Fibroblast of lung (primary cell): ENCODE results near the gene PVR.

ENCODE experiments used
- EZH2 ChIP-seq: IDR thresholded peaks from 2 replicates; pipeline ENCODE4 v1.5.1; 2012; ENCODE audit warnings: low read length, control low read depth, mild to moderate bottlenecking; ENCODE audit errors: missing control alignments
- TF ChIP-seq, protein P1 (sequence below), 2 donors: IDR thresholded peaks in 1 of 2; conservative IDR thresholded peaks in 1 of 2; 1 replicate in 1 of 2; 2 replicates in 1 of 2; pipeline ENCODE4 v1.5.1; 2011 to 2012; ENCODE audit warnings: low read length in 2 of 2, control low read depth in 1 of 2, inconsistent platforms in 1 of 2, low read depth in 1 of 2, mild to moderate bottlenecking in 1 of 2

DNA sequence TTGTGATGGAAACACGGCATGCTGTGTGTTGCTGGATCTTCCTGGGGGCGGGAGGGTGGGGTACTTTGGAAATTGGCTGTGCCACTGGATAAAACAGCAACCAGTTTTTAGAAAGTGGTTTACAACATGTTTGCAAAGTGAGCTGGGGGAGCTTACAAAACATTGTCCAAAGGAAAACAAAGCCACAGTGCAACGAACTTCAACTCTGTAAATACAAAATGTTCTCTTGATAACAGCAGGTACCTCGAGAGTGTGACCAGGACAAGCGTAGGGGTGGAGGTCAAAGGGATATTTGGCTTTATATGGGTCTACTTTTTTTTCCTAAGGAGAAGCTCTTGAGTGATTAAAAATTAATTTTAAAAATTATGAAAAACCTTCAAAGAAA, 27.9 kb upstream of the PVR start:
- TF ChIP-seq, protein P1, sequence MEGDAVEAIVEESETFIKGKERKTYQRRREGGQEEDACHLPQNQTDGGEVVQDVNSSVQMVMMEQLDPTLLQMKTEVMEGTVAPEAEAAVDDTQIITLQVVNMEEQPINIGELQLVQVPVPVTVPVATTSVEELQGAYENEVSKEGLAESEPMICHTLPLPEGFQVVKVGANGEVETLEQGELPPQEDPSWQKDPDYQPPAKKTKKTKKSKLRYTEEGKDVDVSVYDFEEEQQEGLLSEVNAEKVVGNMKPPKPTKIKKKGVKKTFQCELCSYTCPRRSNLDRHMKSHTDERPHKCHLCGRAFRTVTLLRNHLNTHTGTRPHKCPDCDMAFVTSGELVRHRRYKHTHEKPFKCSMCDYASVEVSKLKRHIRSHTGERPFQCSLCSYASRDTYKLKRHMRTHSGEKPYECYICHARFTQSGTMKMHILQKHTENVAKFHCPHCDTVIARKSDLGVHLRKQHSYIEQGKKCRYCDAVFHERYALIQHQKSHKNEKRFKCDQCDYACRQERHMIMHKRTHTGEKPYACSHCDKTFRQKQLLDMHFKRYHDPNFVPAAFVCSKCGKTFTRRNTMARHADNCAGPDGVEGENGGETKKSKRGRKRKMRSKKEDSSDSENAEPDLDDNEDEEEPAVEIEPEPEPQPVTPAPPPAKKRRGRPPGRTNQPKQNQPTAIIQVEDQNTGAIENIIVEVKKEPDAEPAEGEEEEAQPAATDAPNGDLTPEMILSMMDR (conservative IDR thresholded peaks at IDR 0.05 in 1 of 2, IDR thresholded peaks at IDR 0.05 in 1 of 2; ENCODE audit: low read depth in 1 of 2, low read length in 2 of 2): no peak
- no peak for TF ChIP-seq EZH2
